ENCODE results near the gene SUPT20H. TPM values are rescaled to one million over a fixed set of nuclear protein-coding genes. Genes with fewer than 3 reads are reported as not detected.

SUPT20H gene
- total RNA-seq, 1 donor from 2014 or later = 34.1 TPM

DNA sequence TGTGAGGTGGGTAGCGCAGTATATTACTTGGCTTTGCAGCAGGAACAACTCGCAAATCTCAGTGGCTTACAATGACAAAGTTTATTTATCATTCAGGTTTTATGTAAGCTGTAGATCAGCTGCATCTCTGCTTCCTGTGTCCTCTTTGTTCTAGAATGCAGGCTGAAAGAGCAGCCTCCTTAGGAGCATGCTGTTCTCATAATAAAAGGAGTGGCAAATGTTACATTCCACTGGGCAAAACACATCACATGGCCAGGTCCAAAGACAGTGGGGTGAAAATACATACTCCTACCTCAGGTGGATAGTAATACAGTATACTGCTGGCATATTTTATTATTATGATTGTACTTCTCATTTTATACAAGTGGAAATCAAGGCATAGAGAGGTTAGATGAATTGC, 47.2 kb upstream of the SUPT20H start:
- H3K36me3 ChIP-seq = no peaks in the 10 kb centered on the region
- intact Hi-C loops (cut with DNase I) = no loop called here
- H3K9me3 ChIP-seq = no peaks in the 10 kb centered on the region
- H3K27me3 ChIP-seq = no peaks in the 10 kb centered on the region
- DNase-seq (ENCODE audit: extremely low spot score in 2 of 2) = no peak
- no peaks in the 10 kb centered on the region for H3K4me1 ChIP-seq
- no peak overlapping the region for H3K27ac ChIP-seq
- no peak overlapping the region for H3K4me3 ChIP-seq
- TF ChIP-seq, protein P1, sequence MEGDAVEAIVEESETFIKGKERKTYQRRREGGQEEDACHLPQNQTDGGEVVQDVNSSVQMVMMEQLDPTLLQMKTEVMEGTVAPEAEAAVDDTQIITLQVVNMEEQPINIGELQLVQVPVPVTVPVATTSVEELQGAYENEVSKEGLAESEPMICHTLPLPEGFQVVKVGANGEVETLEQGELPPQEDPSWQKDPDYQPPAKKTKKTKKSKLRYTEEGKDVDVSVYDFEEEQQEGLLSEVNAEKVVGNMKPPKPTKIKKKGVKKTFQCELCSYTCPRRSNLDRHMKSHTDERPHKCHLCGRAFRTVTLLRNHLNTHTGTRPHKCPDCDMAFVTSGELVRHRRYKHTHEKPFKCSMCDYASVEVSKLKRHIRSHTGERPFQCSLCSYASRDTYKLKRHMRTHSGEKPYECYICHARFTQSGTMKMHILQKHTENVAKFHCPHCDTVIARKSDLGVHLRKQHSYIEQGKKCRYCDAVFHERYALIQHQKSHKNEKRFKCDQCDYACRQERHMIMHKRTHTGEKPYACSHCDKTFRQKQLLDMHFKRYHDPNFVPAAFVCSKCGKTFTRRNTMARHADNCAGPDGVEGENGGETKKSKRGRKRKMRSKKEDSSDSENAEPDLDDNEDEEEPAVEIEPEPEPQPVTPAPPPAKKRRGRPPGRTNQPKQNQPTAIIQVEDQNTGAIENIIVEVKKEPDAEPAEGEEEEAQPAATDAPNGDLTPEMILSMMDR (IDR thresholded peaks at IDR 0.05) = no peak
- TF ChIP-seq POLR2AphosphoS5 (IDR thresholded peaks at IDR 0.05; ENCODE audit: insufficient read depth in 1 of 2, low read depth in 1 of 2) (no peak), POLR2A (IDR thresholded peaks at IDR 0.05) (no peak)

GRCh38 chr13:37105251-37105714, 45.8 kb upstream of the SUPT20H start, which contains the start of gene CSNK1A1L:
CSNK1A1L (minus strand) TSS chr13:37105664; CDS start chr13:37105256, 408 bp downstream.
- TF ChIP-seq POLR2A (IDR thresholded peaks at IDR 0.05) = no peak
- TF ChIP-seq, protein P1 (IDR thresholded peaks at IDR 0.05) = no peak
- no peak for TF ChIP-seq POLR2AphosphoS5 (IDR thresholded peaks at IDR 0.05; ENCODE audit: insufficient read depth in 1 of 2, low read depth in 1 of 2)
- H3K36me3 ChIP-seq = no peaks in the 10 kb centered on the region
- H3K4me3 ChIP-seq = no peak within 1 kb of the TSS
- no peaks in the 10 kb centered on the region for H3K9me3 ChIP-seq
- H3K27me3 ChIP-seq = no peaks in the 10 kb centered on the region
- intact Hi-C loops (cut with DNase I) = no loop called here
- H3K4me1 ChIP-seq = no peaks in the 10 kb centered on the region
- H3K27ac ChIP-seq = no peak within 1 kb of the TSS
- DNase-seq (ENCODE audit: extremely low spot score in 2 of 2) = no peak

GRCh38 chr13:37102896-37103295, 43.4 kb upstream of the SUPT20H start:
- H3K27ac ChIP-seq = no peak overlapping the region
- H3K4me1 ChIP-seq = no peaks in the 10 kb centered on the region
- intact Hi-C loops (cut with DNase I) = no loop called here
- no peak for DNase-seq (ENCODE audit: extremely low spot score in 2 of 2)
- no peaks in the 10 kb centered on the region for H3K27me3 ChIP-seq
- no peaks in the 10 kb centered on the region for H3K36me3 ChIP-seq
- no peaks in the 10 kb centered on the region for H3K9me3 ChIP-seq
- no peak overlapping the region for H3K4me3 ChIP-seq
- no peak for TF ChIP-seq POLR2AphosphoS5 (IDR thresholded peaks at IDR 0.05; ENCODE audit: insufficient read depth in 1 of 2, low read depth in 1 of 2)
- no peak for TF ChIP-seq POLR2A (IDR thresholded peaks at IDR 0.05)
- TF ChIP-seq, protein P1 (IDR thresholded peaks at IDR 0.05) = no peak

- Histone ChIP-seq H3K4me3 (no peak overlapping the region), H3K4me1 (no peaks in the 10 kb centered on the region), H3K36me3 (no peaks in the 10 kb centered on the region), H3K27ac (no peak overlapping the region), H3K27me3 (no peaks in the 10 kb centered on the region), H3K9me3 (no peaks in the 10 kb centered on the region)
- no peak for TF ChIP-seq POLR2A (IDR thresholded peaks at IDR 0.05)
- TF ChIP-seq, protein P1 (IDR thresholded peaks at IDR 0.05) = no peak
- no peak for TF ChIP-seq POLR2AphosphoS5 (IDR thresholded peaks at IDR 0.05; ENCODE audit: insufficient read depth in 1 of 2, low read depth in 1 of 2)
- intact Hi-C loops (cut with DNase I) = no loop called here
- no peak for DNase-seq (ENCODE audit: extremely low spot score in 2 of 2)
Measured at GRCh38 chr13:37101201-37101600, 41.7 kb upstream of the SUPT20H start.

- Histone ChIP-seq H3K9me3 (no peaks in the 10 kb centered on the region), H3K36me3 (no peaks in the 10 kb centered on the region), H3K27ac (no peak overlapping the region), H3K4me3 (no peak overlapping the region), H3K27me3 (no peaks in the 10 kb centered on the region), H3K4me1 (no peaks in the 10 kb centered on the region)
- DNase-seq (ENCODE audit: extremely low spot score in 2 of 2) = no peak
- intact Hi-C loops (cut with DNase I) = no loop called here
- TF ChIP-seq POLR2A (IDR thresholded peaks at IDR 0.05) = no peak
- no peak for TF ChIP-seq POLR2AphosphoS5 (IDR thresholded peaks at IDR 0.05; ENCODE audit: insufficient read depth in 1 of 2, low read depth in 1 of 2)
- TF ChIP-seq, protein P1 (IDR thresholded peaks at IDR 0.05) = no peak
Measured at GRCh38 chr13:37100731-37101130, 41.2 kb upstream of the SUPT20H start.

All from vagina (tissue), 2 donors.